Nephron (organoid): ENCODE results near the gene AGAP1.

Experiments used
- H3K27ac Mint-ChIP-seq, 3 experiments: 2 replicates each; pipeline ENCODE4 v1.8.0; 2020; ENCODE audit warnings: mixed read lengths in 3 of 3, mild to moderate bottlenecking in 2 of 3, moderate library complexity in 1 of 3
- H3K27me3 Mint-ChIP-seq: 2 replicates; pipeline ENCODE4 v1.8.0; 2021; ENCODE audit warnings: low read depth, mild to moderate bottlenecking, moderate library complexity, mixed read lengths
- H3K36me3 Mint-ChIP-seq: 2 replicates; pipeline ENCODE4 v1.8.0; 2020; ENCODE audit warnings: low read depth, mixed read lengths
- H3K4me1 Mint-ChIP-seq: 2 replicates; pipeline ENCODE4 v1.8.0; 2020; ENCODE audit warnings: mixed read lengths
- H3K4me3 Mint-ChIP-seq, 3 experiments: 2 replicates each; pipeline ENCODE4 v1.8.0; 2020; ENCODE audit warnings: mild to moderate bottlenecking in 3 of 3, mixed read lengths in 3 of 3, moderate library complexity in 2 of 3
- H3K9me3 Mint-ChIP-seq: 2 replicates; pipeline ENCODE4 v1.8.0; 2020; ENCODE audit warnings: mixed read lengths
- CTCF ChIP-seq, 3 experiments: fragments of 200-600 bp; sonication (generic); IDR thresholded peaks; one replicate each; pipeline ENCODE4 v1.5.0; 2021; ENCODE audit warnings: antibody characterized with exemption in 3 of 3; ENCODE audit not compliant: unreplicated experiment in 3 of 3

AGAP1 gene

GRCh38 chr2:235752846-235753245 is 259.0 kb downstream of the AGAP1 start:
- Mint-ChIP-seq H3K4me1 (peaks cover 32% of the 10 kb centered on the region), H3K4me3 (no peak overlapping the region), H3K36me3 (peaks cover 10% of the 10 kb centered on the region), H3K9me3 (no peaks in the 10 kb centered on the region), H3K27ac (no peak overlapping the region), H3K27me3 (no peaks in the 10 kb centered on the region)
- no peak for TF ChIP-seq CTCF (IDR thresholded peaks at IDR 0.05; ENCODE audit: unreplicated experiment in 3 of 3)

- no peak overlapping the region for H3K4me3 Mint-ChIP-seq
- H3K27ac Mint-ChIP-seq, result no peak overlapping the region
- no peaks in the 10 kb centered on the region for H3K9me3 Mint-ChIP-seq
- H3K27me3 Mint-ChIP-seq, result no peaks in the 10 kb centered on the region
- H3K36me3 Mint-ChIP-seq, result peaks cover 8% of the 10 kb centered on the region
- H3K4me1 Mint-ChIP-seq, result peaks cover 17% of the 10 kb centered on the region
- TF ChIP-seq CTCF (IDR thresholded peaks at IDR 0.05; ENCODE audit: unreplicated experiment in 3 of 3), result no peak
Measured at GRCh38 chr2:235754357-235755207, 260.7 kb downstream of the AGAP1 start.

GRCh38 chr2:235756491-235756890 is 262.6 kb downstream of the AGAP1 start:
- Mint-ChIP-seq H3K36me3 (peaks cover 3% of the 10 kb centered on the region), H3K27ac (no peak overlapping the region), H3K4me3 (no peak overlapping the region), H3K27me3 (no peaks in the 10 kb centered on the region), H3K9me3 (no peaks in the 10 kb centered on the region), H3K4me1 (peaks cover 4% of the 10 kb centered on the region)
- no peak for TF ChIP-seq CTCF (IDR thresholded peaks at IDR 0.05; ENCODE audit: unreplicated experiment in 3 of 3)

- no peak overlapping the region for H3K4me3 Mint-ChIP-seq
- no peak for TF ChIP-seq CTCF (IDR thresholded peaks at IDR 0.05; ENCODE audit: unreplicated experiment in 3 of 3)
- peaks cover 5% of the 10 kb centered on the region for H3K36me3 Mint-ChIP-seq
- no peaks in the 10 kb centered on the region for H3K9me3 Mint-ChIP-seq
- no peak overlapping the region for H3K27ac Mint-ChIP-seq
- H3K4me1 Mint-ChIP-seq, result no peaks in the 10 kb centered on the region
- H3K27me3 Mint-ChIP-seq, result no peaks in the 10 kb centered on the region
Measured at GRCh38 chr2:235757212-235757611, 263.4 kb downstream of the AGAP1 start.

GRCh38 chr2:235757640-235758039 is 263.8 kb downstream of the AGAP1 start:
- H3K36me3 Mint-ChIP-seq, result peaks cover 7% of the 10 kb centered on the region
- H3K4me3 Mint-ChIP-seq, result no peak overlapping the region
- H3K9me3 Mint-ChIP-seq, result no peaks in the 10 kb centered on the region
- TF ChIP-seq CTCF (IDR thresholded peaks at IDR 0.05; ENCODE audit: unreplicated experiment in 3 of 3), result no peak
- H3K27me3 Mint-ChIP-seq, result no peaks in the 10 kb centered on the region
- no peak overlapping the region for H3K27ac Mint-ChIP-seq
- no peaks in the 10 kb centered on the region for H3K4me1 Mint-ChIP-seq
